PC-9 (cell line): ENCODE measurements around the gene C7orf57. TPM values are rescaled to one million over a fixed set of nuclear protein-coding genes. Genes with fewer than 3 reads are reported as not detected.

Experiments used
- BruUV-seq: library from RNA; stranded (reverse); fragments of 400-500 nt; replicated peaks from 2 replicates; lab custom pipeline; 2021; lab: Mats Ljungman, UMichigan
- CTCF ChIA-PET: fragments of 300-600 bp; sonication (Branson Sonifier 250); formaldehyde crosslinking; loops from one replicate; lab custom pipeline; 2022; ENCODE audit warnings: antibody characterized with exemption; lab: Charles Lee
- POLR2A ChIA-PET: fragments of 300-600 bp; sonication (Branson Sonifier 250); formaldehyde crosslinking; loops from one replicate; lab custom pipeline; 2022; ENCODE audit warnings: antibody characterized with exemption; ENCODE audit not compliant: unreplicated experiment; lab: Charles Lee
- DNase-seq, 2 experiments: peaks; one replicate each; pipeline versions ENCODE4 v3.0.0 to v3.0.0-alpha.2; 2015 to 2022; ENCODE audit warnings: mixed read lengths in 1 of 2
- H2AFZ ChIP-seq: fragments of 200-600 bp; sonication (generic); 2 replicates; pipeline ENCODE4 v1.8.1; 2017; ENCODE audit warnings: antibody characterized with exemption
- H3F3A ChIP-seq: fragments of 200-600 bp; sonication (generic); 2 replicates; pipeline ENCODE4 v1.8.1; 2017; ENCODE audit warnings: antibody characterized with exemption, mild to moderate bottlenecking, low read depth; ENCODE audit not compliant: insufficient read depth
- H3K27ac ChIP-seq: fragments of 200-600 bp; sonication (generic); 2 replicates; pipeline ENCODE4 v1.6.1; 2016; ENCODE audit warnings: mixed run types
- H3K27me3 ChIP-seq: fragments of 200-600 bp; sonication (generic); 2 replicates; pipeline ENCODE4 v1.6.1; 2016; ENCODE audit warnings: low read depth, mixed run types; ENCODE audit not compliant: insufficient read depth
- H3K36me3 ChIP-seq: fragments of 200-600 bp; sonication (generic); 2 replicates; pipeline ENCODE4 v1.6.1; 2016; ENCODE audit warnings: low read depth, mixed run types
- H3K4me1 ChIP-seq: fragments of 200-600 bp; sonication (generic); replicated peaks from 2 replicates; pipeline ENCODE4 v1.6.1; 2016; ENCODE audit warnings: mixed run types; ENCODE audit not compliant: insufficient read depth
- H3K4me2 ChIP-seq: fragments of 200-600 bp; sonication (generic); 2 replicates; pipeline ENCODE4 v1.6.1; 2017; ENCODE audit warnings: mixed run types
- H3K4me3 ChIP-seq: fragments of 200-600 bp; sonication (generic); 2 replicates; pipeline ENCODE4 v1.6.1; 2016; ENCODE audit warnings: mixed run types
- H3K79me2 ChIP-seq: fragments of 200-600 bp; sonication (generic); 2 replicates; pipeline ENCODE4 v1.6.1; 2017; ENCODE audit warnings: low read depth, mixed run types
- H3K9me2 ChIP-seq: fragments of 200-600 bp; sonication (generic); 2 replicates; pipeline ENCODE4 v1.8.1; 2017; ENCODE audit warnings: mild to moderate bottlenecking; ENCODE audit not compliant: insufficient read depth
- H3K9me3 ChIP-seq: fragments of 200-600 bp; sonication (generic); 2 replicates; pipeline ENCODE4 v1.8.1; 2016; ENCODE audit warnings: low read depth; ENCODE audit not compliant: insufficient read depth
- H4K20me1 ChIP-seq: fragments of 200-600 bp; sonication (generic); 2 replicates; pipeline ENCODE4 v1.8.1; 2017; ENCODE audit not compliant: insufficient read depth
- CTCF ChIP-seq: fragments of 200-600 bp; sonication (generic); conservative IDR thresholded peaks from 2 replicates; pipeline ENCODE4 v1.6.1; 2017; ENCODE audit warnings: mixed run types, antibody characterized with exemption, mild to moderate bottlenecking, moderate library complexity
- EZH2 ChIP-seq: fragments of 200-600 bp; sonication (generic); IDR thresholded peaks from 2 replicates; pipeline ENCODE4 v1.8.0; 2017; ENCODE audit warnings: antibody characterized with exemption, low read depth
- intact Hi-C: fragments of 100-400 bp; cut with micrococcal nuclease; formaldehyde crosslinking; loops from one replicate; pipeline ENCODE4 v1.10.0; 2022; ENCODE audit not compliant: unreplicated experiment
- total RNA-seq: library from RNA; stranded (reverse); gene quantifications from 2 replicates; pipeline ENCODE4 v1.2.3, GENCODE V29; 2021

C7orf57 gene
- total RNA-seq, 1 experiment from 2014 or later: 2.5 TPM

DNA sequence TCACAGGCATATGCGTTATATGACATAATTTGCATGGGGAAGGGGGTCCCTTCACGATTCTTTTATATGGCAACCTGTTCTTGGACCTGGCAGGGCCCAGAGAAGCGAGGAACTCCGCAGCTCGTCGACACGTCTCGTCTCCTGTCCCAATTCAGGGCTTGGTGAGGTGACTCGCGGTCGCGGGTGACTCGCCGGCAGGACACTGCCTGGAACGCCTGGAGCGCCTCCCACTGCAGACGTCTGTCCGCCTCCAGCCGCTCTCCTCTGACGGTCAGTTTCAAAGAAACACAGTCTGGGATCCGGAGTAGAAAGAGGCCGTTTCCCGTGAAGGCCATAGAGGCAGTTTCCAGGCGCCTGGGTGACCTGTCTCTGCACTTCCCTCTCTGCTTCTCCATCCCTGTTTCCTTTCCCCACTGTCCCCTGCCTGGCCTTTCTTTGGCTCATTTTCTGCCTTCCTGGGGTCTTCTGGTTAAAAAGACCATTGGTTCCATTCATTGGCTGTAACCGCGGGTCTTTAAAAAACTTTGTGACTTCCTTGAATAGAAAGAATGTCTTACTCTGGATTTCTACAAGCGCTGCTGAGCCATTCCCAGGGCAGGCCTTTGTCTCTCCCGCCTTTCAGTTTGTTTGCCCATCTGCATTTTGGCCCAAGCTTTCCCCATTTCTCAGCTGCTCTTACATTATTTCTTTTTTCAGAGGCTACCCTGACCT lies 54.9 kb downstream of the C7orf57 start:
- peak overlapping the region; percentile 95 for H3K4me2 ChIP-seq
- peaks cover 78% of the 10 kb centered on the region for H3K4me1 ChIP-seq
- peaks cover 7% of the 10 kb centered on the region; the same call in 1 of the 2 replicates for H4K20me1 ChIP-seq
- H3K27ac ChIP-seq: peak overlapping the region; percentile 98
- no peaks in the 10 kb centered on the region for H3K9me3 ChIP-seq
- no peak for TF ChIP-seq CTCF
- TF ChIP-seq EZH2: no peak
- H3K27me3 ChIP-seq: no peaks in the 10 kb centered on the region
- peaks cover 38% of the 10 kb centered on the region for H3K36me3 ChIP-seq
- TSS peak; percentile 29 for BruUV-seq
- no peaks in the 10 kb centered on the region for H3K9me2 ChIP-seq
- ChIA-PET CTCF (interaction anchor here (0.6 to 0.7 kb wide), 2 partner anchors 24 to 99 kb away, joined by 4 to 10 read pairs; no protein-coding TSS in a partner anchor), POLR2A (interaction anchor here (0.7 kb wide), 1 partner anchor 717 kb away, joined by 3 read pairs; no protein-coding TSS in a partner anchor)
- peaks cover 88% of the 10 kb centered on the region for H3F3A ChIP-seq
- H3K4me3 ChIP-seq: peak overlapping the region; percentile 73
- H3K79me2 ChIP-seq: peaks cover 57% of the 10 kb centered on the region
- intact Hi-C loops: loop anchor here (1.0 kb wide), 2 partner anchors 99 to 111 kb away; partner anchors contain the start of gene HUS1
- DNase-seq: peak; percentile 36 to 47
- peak overlapping the region; percentile 68; the same call in 1 of the 2 replicates for H2AFZ ChIP-seq

- H3K36me3 ChIP-seq: peaks cover 52% of the 10 kb centered on the region
- ChIA-PET POLR2A (interaction anchor here (0.6 kb wide), 1 partner anchor 12 kb away, joined by 6 read pairs; no protein-coding TSS in a partner anchor), CTCF (interaction anchor here (0.6 to 1.2 kb wide), 4 partner anchors 19 to 144 kb away, joined by 3 to 6 read pairs (median 4); partner anchors contain the start of gene PKD1L1)
- BruUV-seq: no TSS peak
- H2AFZ ChIP-seq: no peak overlapping the region
- TF ChIP-seq CTCF (no peak), EZH2 (no peak)
- H3K9me2 ChIP-seq: no peaks in the 10 kb centered on the region
- intact Hi-C loops: no loop called here
- H3K9me3 ChIP-seq: no peaks in the 10 kb centered on the region
- peak overlapping the region; percentile 98 for H3K27ac ChIP-seq
- H3K4me2 ChIP-seq: peak overlapping the region; percentile 95
- H3K79me2 ChIP-seq: peaks cover 72% of the 10 kb centered on the region
- peaks cover 83% of the 10 kb centered on the region for H3F3A ChIP-seq
- H3K4me3 ChIP-seq: peak overlapping the region; percentile 73
- DNase-seq: peak in 1 of 2 experiments; percentile 32
- peaks cover 76% of the 10 kb centered on the region for H3K4me1 ChIP-seq
- H3K27me3 ChIP-seq: no peaks in the 10 kb centered on the region
- peaks cover 13% of the 10 kb centered on the region for H4K20me1 ChIP-seq
Observed at GRCh38 chr7:48091506-48092433, 56.4 kb downstream of the C7orf57 start.

GRCh38 chr7:48094861-48095293 lies 59.5 kb downstream of the C7orf57 start:
- H2AFZ ChIP-seq: no peak overlapping the region
- H3K27me3 ChIP-seq: no peaks in the 10 kb centered on the region
- POLR2A ChIA-PET: interaction anchor here (0.6 to 0.7 kb wide), 3 partner anchors 12 to 519 kb away, joined by 3 to 10 read pairs (median 3); no protein-coding TSS in a partner anchor
- peak; percentile 42 to 95 for DNase-seq
- H3K9me2 ChIP-seq: no peaks in the 10 kb centered on the region
- peaks cover 60% of the 10 kb centered on the region for H3K4me1 ChIP-seq
- BruUV-seq: no TSS peak
- H3K4me3 ChIP-seq: peak overlapping the region; percentile 26; the same call in 1 of the 2 replicates
- H3K27ac ChIP-seq: peak overlapping the region; percentile 98
- H3K79me2 ChIP-seq: peaks cover 96% of the 10 kb centered on the region
- CTCF ChIA-PET: interaction anchor here (0.6 to 1.7 kb wide), 3 partner anchors 16 to 106 kb away, joined by 3 to 15 read pairs (median 4); no protein-coding TSS in a partner anchor
- intact Hi-C loops: no loop called here
- no peaks in the 10 kb centered on the region for H3K9me3 ChIP-seq
- H3K4me2 ChIP-seq: peak overlapping the region; percentile 95
- TF ChIP-seq CTCF (no peak), EZH2 (no peak)
- H4K20me1 ChIP-seq: peaks cover 41% of the 10 kb centered on the region
- H3F3A ChIP-seq: peaks cover 64% of the 10 kb centered on the region
- H3K36me3 ChIP-seq: peaks cover 83% of the 10 kb centered on the region
